Activated CD4-positive, alpha-beta T cell treated with anti-CD3 and anti-CD28 coated beads, Interleukin-2, amount 10 ng/mL, durations not matched to agents 7 days and 5 days (primary cell): ENCODE data around the gene NTN5. TPM values are rescaled to one million over a fixed set of nuclear protein-coding genes. Genes with fewer than 3 reads are reported as not detected.

Experiments used
- CTCF ChIA-PET: fragments of 350-600 bp; sonication (Branson Sonifier 250); formaldehyde crosslinking; loops from one replicate; lab custom pipeline; 2021; ENCODE audit warnings: antibody characterized with exemption; lab: Charles Lee
- POLR2A ChIA-PET: fragments of 350-600 bp; sonication (Branson Sonifier 250); formaldehyde crosslinking; loops from one replicate; lab custom pipeline; 2021; ENCODE audit warnings: antibody characterized with exemption; lab: Charles Lee
- DNase-seq: peaks from one replicate; pipeline ENCODE4 v3.0.0-alpha.2; 2020
- H3K27ac Mint-ChIP-seq: one replicate; pipeline ENCODE4 v1.8.0; 2021; ENCODE audit warnings: mild to moderate bottlenecking, moderate library complexity, mixed read lengths
- H3K27me3 Mint-ChIP-seq: one replicate; pipeline ENCODE4 v1.8.0; 2021; ENCODE audit warnings: mixed read lengths
- H3K36me3 Mint-ChIP-seq: one replicate; pipeline ENCODE4 v1.8.0; 2021; ENCODE audit warnings: low read depth, mixed read lengths
- H3K4me1 Mint-ChIP-seq: one replicate; pipeline ENCODE4 v1.8.0; 2021; ENCODE audit warnings: mixed read lengths
- H3K4me3 Mint-ChIP-seq: one replicate; pipeline ENCODE4 v1.8.0; 2021; ENCODE audit warnings: mild to moderate bottlenecking, moderate library complexity, mixed read lengths
- H3K9me3 Mint-ChIP-seq: one replicate; pipeline ENCODE4 v1.8.0; 2021; ENCODE audit warnings: mixed read lengths
- total RNA-seq, 2 experiments: library from RNA; stranded (reverse); gene quantifications; one replicate each; pipeline ENCODE4 v1.2.3, GENCODE V29; 2021

The NTN5 gene
- total RNA-seq, 2 experiments from 2014 or later: 1.0 to 1.4 TPM

DNA sequence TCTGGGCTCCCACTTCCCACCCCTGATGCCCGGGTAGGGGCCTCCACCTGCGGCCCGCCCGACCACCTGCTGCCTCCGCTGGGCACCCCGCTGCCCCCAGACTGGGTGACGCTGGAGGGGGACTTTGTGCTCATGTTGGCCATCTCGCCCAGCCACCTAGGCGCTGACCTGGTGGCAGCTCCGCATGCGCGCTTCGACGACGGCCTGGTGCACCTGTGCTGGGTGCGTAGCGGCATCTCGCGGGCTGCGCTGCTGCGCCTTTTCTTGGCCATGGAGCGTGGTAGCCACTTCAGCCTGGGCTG, 43.6 kb downstream of the NTN5 start:
- POLR2A ChIA-PET: no interaction called here
- CTCF ChIA-PET: interaction anchor here (1.1 to 1.2 kb wide), 2 partner anchors 17 to 29 kb away, joined by 3 read pairs; partner anchors contain the start of gene CA11
- peaks cover 52% of the 10 kb centered on the region for H3K4me1 Mint-ChIP-seq
- no peak for DNase-seq
- no peak overlapping the region for H3K4me3 Mint-ChIP-seq
- no peaks in the 10 kb centered on the region for H3K9me3 Mint-ChIP-seq
- H3K27me3 Mint-ChIP-seq: no peaks in the 10 kb centered on the region
- H3K27ac Mint-ChIP-seq: no peak overlapping the region
- H3K36me3 Mint-ChIP-seq: peaks cover 16% of the 10 kb centered on the region

DNA sequence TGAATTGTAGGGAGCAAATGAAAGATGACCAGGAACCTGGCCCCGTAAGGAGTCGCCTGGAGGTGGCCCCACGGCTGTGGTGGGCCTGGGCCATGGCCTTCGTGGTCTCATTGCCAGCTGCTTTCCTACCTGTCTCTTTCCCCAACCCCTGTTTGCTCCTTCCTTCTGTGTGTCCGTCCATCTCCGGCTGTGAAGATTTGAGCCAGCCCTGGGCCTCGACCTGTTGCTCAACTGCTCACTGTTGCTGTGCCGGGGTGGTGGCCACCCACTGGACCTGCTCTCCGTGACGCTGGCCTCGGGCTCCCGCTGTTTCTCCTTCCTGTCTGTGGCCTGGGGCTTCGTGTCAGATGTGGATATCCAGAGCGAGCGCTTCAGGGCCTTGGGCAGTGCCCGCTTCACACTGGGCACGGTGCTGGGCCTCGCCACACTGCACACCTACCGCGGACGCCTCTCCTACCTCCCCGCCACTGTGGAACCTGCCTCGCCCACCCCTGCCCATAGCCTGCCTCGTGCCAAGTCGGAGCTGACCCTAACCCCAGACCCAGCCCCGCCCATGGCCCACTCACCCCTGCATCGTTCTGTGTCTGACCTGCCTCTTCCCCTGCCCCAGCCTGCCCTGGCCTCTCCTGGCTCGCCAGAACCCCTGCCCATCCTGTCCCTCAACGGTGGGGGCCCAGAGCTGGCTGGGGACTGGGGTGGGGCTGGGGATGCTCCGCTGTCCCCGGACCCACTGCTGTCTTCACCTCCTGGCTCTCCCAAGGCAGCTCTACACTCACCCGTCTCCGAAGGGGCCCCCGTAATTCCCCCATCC, 44.1 kb downstream of the NTN5 start:
- CTCF ChIA-PET: interaction anchor here (0.5 to 1.2 kb wide), 3 partner anchors 18 to 28 kb away, joined by 3 to 4 read pairs (median 3); partner anchors contain the start of gene CA11
- Mint-ChIP-seq H3K4me3 (no peak overlapping the region), H3K27me3 (no peaks in the 10 kb centered on the region), H3K9me3 (no peaks in the 10 kb centered on the region), H3K4me1 (peaks cover 52% of the 10 kb centered on the region), H3K27ac (no peak overlapping the region), H3K36me3 (peaks cover 18% of the 10 kb centered on the region)
- no peak for DNase-seq
- POLR2A ChIA-PET: no interaction called here

DNA sequence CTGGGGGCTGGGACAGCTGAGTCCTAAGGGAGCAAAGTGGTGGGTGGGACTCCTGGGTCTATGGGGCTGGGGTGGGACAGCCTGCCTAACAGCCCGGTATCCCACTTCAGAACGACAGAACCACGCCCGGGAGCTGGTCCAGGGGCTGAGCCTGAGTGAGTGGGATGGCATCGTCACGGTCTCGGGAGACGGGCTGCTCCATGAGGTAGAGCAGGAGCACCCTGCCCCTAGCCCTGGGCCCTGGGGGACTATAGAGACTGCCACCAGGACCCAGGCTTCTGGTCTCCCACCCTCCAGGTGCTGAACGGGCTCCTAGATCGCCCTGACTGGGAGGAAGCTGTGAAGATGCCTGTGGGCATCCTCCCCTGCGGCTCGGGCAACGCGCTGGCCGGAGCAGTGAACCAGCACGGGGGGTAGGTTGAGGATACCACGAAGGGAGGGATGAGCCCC, 44.9 kb downstream of the NTN5 start:
- no peaks in the 10 kb centered on the region for H3K9me3 Mint-ChIP-seq
- ChIA-PET CTCF (no interaction called here), POLR2A (no interaction called here)
- H3K4me3 Mint-ChIP-seq: no peak overlapping the region
- DNase-seq: no peak
- H3K27me3 Mint-ChIP-seq: no peaks in the 10 kb centered on the region
- H3K36me3 Mint-ChIP-seq: peaks cover 22% of the 10 kb centered on the region
- H3K4me1 Mint-ChIP-seq: peaks cover 51% of the 10 kb centered on the region
- H3K27ac Mint-ChIP-seq: no peak overlapping the region

GRCh38 chr19:48627201-48627864, 45.5 kb downstream of the NTN5 start:
- CTCF ChIA-PET: no interaction called here
- POLR2A ChIA-PET: no interaction called here
- peaks cover 20% of the 10 kb centered on the region for H3K36me3 Mint-ChIP-seq
- H3K27ac Mint-ChIP-seq: no peak overlapping the region
- DNase-seq: no peak
- H3K9me3 Mint-ChIP-seq: no peaks in the 10 kb centered on the region
- no peaks in the 10 kb centered on the region for H3K27me3 Mint-ChIP-seq
- no peak overlapping the region for H3K4me3 Mint-ChIP-seq
- peaks cover 48% of the 10 kb centered on the region for H3K4me1 Mint-ChIP-seq

DNA sequence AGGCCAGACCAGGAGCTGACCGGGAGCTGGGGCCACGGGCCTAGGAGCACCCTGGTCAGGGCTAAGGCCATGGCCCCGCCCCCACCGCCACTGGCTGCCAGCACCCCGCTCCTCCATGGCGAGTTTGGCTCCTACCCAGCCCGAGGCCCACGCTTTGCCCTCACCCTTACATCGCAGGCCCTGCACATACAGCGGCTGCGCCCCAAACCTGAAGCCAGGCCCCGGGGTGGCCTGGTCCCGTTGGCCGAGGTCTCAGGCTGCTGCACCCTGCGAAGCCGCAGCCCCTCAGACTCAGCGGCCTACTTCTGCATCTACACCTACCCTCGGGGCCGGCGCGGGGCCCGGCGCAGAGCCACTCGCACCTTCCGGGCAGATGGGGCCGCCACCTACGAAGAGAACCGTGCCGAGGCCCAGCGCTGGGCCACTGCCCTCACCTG, 46.9 kb downstream of the NTN5 start:
- POLR2A ChIA-PET: no interaction called here
- H3K4me1 Mint-ChIP-seq: peaks cover 50% of the 10 kb centered on the region
- no peak overlapping the region for H3K27ac Mint-ChIP-seq
- H3K4me3 Mint-ChIP-seq: no peak overlapping the region
- no peak for DNase-seq
- no peaks in the 10 kb centered on the region for H3K27me3 Mint-ChIP-seq
- no peaks in the 10 kb centered on the region for H3K9me3 Mint-ChIP-seq
- CTCF ChIA-PET: no interaction called here
- H3K36me3 Mint-ChIP-seq: peaks cover 22% of the 10 kb centered on the region

GRCh38 chr19:48624791-48625723, 47.8 kb downstream of the NTN5 start:
- CTCF ChIA-PET: interaction anchor here (2.4 kb wide), 1 partner anchor 9 kb away, joined by 8 read pairs; no protein-coding TSS in a partner anchor
- Mint-ChIP-seq H3K27me3 (no peaks in the 10 kb centered on the region), H3K27ac (peak overlapping the region; percentile 92), H3K4me3 (peak overlapping the region; percentile 71), H3K4me1 (peaks cover 46% of the 10 kb centered on the region), H3K36me3 (peaks cover 19% of the 10 kb centered on the region), H3K9me3 (no peaks in the 10 kb centered on the region)
- DNase-seq: no peak
- POLR2A ChIA-PET: no interaction called here

- CTCF ChIA-PET: interaction anchor here (1.0 to 2.4 kb wide), 4 partner anchors 10 to 35 kb away, joined by 3 to 8 read pairs (median 4); partner anchors contain the start of gene CA11
- Mint-ChIP-seq H3K4me3 (peak overlapping the region; percentile 71), H3K9me3 (no peaks in the 10 kb centered on the region), H3K4me1 (peaks cover 49% of the 10 kb centered on the region), H3K27ac (peak overlapping the region; percentile 92), H3K27me3 (no peaks in the 10 kb centered on the region), H3K36me3 (peaks cover 21% of the 10 kb centered on the region)
- POLR2A ChIA-PET: no interaction called here
- peak; percentile 98 for DNase-seq
These were observed 48.7 kb downstream of the NTN5 start for GRCh38 chr19:48624067-48624594.

DNA sequence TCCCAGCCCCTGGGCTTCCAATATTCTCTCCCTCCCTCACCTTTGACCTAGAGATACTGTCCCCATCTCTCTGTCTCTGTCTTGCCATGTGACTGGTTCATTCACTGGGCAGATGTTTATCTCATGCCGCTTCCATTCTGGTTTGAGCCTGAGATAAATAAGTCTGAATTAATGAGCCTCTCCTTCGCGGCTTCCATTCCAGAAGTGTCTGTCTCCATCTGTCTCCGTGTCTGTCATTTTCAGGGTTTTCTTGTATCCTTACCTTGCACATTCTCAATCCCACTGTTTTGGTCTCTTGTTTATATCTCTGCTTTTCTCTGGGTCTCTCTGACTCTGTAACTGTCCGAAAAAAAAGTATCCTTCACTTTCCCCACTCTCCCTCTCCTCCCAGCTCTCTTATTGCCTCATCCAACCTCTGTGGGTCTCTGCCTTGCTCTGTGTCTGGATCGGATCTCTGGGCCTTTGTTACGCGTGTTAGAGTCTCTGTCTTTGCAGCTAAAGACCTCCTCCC, 49.2 kb downstream of the NTN5 start:
- H3K4me1 Mint-ChIP-seq: peaks cover 48% of the 10 kb centered on the region
- H3K4me3 Mint-ChIP-seq: peak overlapping the region; percentile 71
- H3K27ac Mint-ChIP-seq: peak overlapping the region; percentile 92
- H3K27me3 Mint-ChIP-seq: no peaks in the 10 kb centered on the region
- DNase-seq: no peak
- CTCF ChIA-PET: interaction anchor here (1.0 to 2.4 kb wide), 4 partner anchors 10 to 35 kb away, joined by 3 to 8 read pairs (median 4); partner anchors contain the start of gene CA11
- H3K9me3 Mint-ChIP-seq: no peaks in the 10 kb centered on the region
- peaks cover 22% of the 10 kb centered on the region for H3K36me3 Mint-ChIP-seq
- POLR2A ChIA-PET: no interaction called here

DNA sequence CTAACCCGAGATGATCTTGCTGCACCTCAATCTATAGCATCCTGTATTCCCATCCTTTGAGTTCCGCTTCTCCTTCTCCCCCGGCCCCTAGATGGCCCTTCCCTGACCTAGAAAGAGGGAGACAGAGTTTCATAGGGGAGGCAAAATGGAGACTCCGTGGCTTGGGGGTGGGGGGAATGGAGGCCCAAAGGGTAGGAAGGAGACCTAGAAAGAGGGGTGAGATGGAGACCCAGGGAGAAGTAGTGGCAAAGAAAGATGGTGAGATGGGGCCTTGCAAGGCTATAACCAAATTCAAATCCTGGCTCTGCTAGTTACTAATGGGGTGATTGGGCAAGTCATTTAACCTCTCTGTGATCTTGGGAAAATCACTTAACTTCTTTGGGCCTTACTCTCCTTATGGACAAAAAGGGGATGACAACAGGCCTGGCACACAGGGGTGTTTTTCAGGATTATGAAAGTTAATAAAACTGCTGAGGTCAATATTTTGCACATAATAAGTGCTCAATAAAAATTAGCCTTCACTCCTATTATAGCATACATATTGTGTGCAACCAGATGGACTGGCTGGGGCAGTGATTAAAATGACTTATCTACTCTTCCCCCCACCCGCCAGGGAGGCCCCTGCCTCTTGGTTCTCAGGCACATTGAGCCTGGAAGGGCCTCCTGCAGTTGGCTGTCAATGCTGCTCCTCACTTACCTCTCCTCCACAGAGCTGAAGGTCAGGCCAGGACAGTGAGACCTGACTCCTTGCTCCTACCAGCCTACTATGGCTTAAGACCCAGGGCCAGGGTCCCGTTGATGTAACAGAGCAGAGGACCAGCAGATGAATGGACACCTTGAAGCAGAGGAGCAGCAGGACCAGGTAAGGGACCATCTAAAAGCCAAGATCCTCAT, 52.9 kb downstream of the NTN5 start:
- CTCF ChIA-PET: interaction anchor here (0.6 to 1.8 kb wide), 6 partner anchors 10 to 467 kb away, joined by 3 to 8 read pairs (median 4); no protein-coding TSS in a partner anchor
- no peaks in the 10 kb centered on the region for H3K27me3 Mint-ChIP-seq
- POLR2A ChIA-PET: interaction anchor here (0.8 to 1.0 kb wide), 3 partner anchors 11 to 127 kb away, joined by 3 to 4 read pairs (median 4); no protein-coding TSS in a partner anchor
- H3K9me3 Mint-ChIP-seq: no peaks in the 10 kb centered on the region
- H3K4me1 Mint-ChIP-seq: peaks cover 57% of the 10 kb centered on the region
- peaks cover 51% of the 10 kb centered on the region for H3K36me3 Mint-ChIP-seq
- no peak for DNase-seq
- peak overlapping the region; percentile 99 for H3K27ac Mint-ChIP-seq
- H3K4me3 Mint-ChIP-seq: peak overlapping the region; percentile 98

DNA sequence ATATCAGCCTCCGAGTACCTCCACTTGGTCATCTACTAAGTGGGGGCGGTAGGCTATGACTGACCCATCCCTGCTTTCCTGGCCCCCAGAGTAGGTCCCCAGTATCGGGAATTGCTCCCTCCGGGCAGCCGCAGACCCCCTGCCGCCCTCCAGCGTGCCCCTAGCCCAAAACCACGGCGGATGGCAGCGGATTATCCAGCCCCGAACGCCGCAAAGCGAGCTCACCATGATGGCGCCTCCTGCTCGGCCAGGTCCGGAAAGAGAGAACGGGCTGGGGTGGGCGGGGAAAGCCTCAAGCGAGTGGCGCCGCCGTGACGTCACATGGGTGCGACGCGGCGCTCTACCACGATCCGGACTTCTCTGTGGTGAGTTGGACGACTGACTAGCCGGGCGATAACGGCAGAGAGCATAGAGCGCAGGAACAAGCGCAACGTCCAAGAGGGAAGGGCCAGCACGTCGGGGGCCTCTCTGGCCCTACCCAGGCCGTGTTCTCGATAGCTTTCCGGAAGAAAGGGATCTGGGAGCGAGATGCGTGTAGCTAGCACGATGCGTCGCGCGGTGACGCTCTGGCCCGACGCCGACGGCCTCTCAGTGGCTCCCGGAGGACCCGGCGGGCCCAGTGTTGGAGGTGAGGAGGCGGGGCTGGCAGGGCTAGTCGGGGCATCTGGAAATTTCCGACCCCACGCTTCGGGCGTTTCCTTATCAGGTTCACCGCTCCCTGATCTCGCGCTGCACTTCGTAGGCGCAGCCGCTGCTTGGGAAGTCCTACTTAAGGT, 53.7 kb downstream of the NTN5 start, which contains the start of the genes RPL18 and SPHK2:
RPL18 (minus strand) TSS at position 263 of the 776 bp plus-strand sequence; CDS start at position 228, 35 bp downstream.
SPHK2 (plus strand) TSS at position 591 of the 776 bp plus-strand sequence. CDS start 1,009 bp downstream, outside the sequence.
- Mint-ChIP-seq H3K27ac (peak within 1 kb of the TSS; percentile 99), H3K36me3 (peaks cover 54% of the 10 kb centered on the region), H3K4me1 (peaks cover 49% of the 10 kb centered on the region), H3K27me3 (no peaks in the 10 kb centered on the region), H3K4me3 (peak within 1 kb of the TSS; percentile 98), H3K9me3 (no peaks in the 10 kb centered on the region)
- CTCF ChIA-PET: interaction anchor here (1.0 to 1.2 kb wide), 4 partner anchors 10 to 285 kb away, joined by 4 to 8 read pairs (median 6); no protein-coding TSS in a partner anchor
- DNase-seq: peak; percentile 97
- POLR2A ChIA-PET: interaction anchor here (0.8 to 1.0 kb wide), 4 partner anchors 10 to 126 kb away, joined by 3 to 4 read pairs (median 4); no protein-coding TSS in a partner anchor
